IPS DF 4.7 (cell line): ENCODE results near the gene COL4A6.

Experiments
- DNase-seq: peaks from one replicate; pipeline ENCODE4 v3.0.0-alpha.2; 2013; ENCODE audit warnings: low spot score; ENCODE audit errors: extremely low read depth

COL4A6 gene

GRCh38 chrX:108271397-108271787 is 166.8 kb downstream of the COL4A6 start:
- no peak for DNase-seq

- DNase-seq: no peak
Observed at GRCh38 chrX:108270739-108271396, 167.4 kb downstream of the COL4A6 start.

- no peak for DNase-seq
Observed at GRCh38 chrX:108270280-108270679, 167.9 kb downstream of the COL4A6 start.

- no peak for DNase-seq
Observed at GRCh38 chrX:108268434-108269080, 169.7 kb downstream of the COL4A6 start.

DNA sequence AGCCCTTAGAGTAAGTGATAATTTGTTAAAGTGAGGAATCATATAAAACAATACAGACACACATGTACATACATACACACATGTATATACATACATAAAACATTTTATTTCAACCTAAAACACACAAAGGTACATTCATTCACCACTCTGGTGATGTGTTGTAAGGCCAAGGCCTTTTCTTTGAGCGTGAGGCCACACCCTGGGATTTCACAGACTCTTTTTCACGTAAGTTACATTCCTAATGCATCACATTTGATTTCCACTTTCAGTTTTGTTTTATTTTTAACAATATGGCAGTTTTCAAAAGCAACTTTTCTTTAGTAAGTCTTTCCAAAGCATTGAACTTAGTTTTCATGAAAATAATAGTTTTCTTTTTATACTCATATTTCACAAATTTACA is 170.7 kb downstream of the COL4A6 start:
- no peak for DNase-seq

- DNase-seq: no peak
Observed at GRCh38 chrX:108264376-108264775, 173.8 kb downstream of the COL4A6 start.

- no peak for DNase-seq
Observed at GRCh38 chrX:108261549-108262203, 176.5 kb downstream of the COL4A6 start.

GRCh38 chrX:108257556-108257955 is 180.7 kb downstream of the COL4A6 start:
- no peak for DNase-seq

DNA sequence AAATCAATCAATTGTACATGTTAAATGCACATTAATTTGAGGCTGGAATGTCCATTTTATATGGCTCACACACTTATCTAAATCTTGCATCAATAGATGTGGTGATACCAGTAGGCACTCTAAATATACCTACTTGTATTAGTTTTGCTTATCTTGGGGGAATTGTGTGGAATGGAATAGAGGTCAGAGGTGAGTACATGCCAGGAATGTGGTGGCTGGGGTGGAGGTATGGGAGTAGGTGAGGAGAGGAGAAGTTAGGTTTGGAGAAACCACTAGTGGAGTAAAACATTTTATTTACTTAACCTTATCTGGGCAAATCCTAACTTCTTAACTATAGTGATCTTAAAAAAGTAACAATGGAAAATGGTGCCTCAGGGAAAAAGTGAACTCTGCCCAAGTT is 183.6 kb downstream of the COL4A6 start:
- no peak for DNase-seq

DNA sequence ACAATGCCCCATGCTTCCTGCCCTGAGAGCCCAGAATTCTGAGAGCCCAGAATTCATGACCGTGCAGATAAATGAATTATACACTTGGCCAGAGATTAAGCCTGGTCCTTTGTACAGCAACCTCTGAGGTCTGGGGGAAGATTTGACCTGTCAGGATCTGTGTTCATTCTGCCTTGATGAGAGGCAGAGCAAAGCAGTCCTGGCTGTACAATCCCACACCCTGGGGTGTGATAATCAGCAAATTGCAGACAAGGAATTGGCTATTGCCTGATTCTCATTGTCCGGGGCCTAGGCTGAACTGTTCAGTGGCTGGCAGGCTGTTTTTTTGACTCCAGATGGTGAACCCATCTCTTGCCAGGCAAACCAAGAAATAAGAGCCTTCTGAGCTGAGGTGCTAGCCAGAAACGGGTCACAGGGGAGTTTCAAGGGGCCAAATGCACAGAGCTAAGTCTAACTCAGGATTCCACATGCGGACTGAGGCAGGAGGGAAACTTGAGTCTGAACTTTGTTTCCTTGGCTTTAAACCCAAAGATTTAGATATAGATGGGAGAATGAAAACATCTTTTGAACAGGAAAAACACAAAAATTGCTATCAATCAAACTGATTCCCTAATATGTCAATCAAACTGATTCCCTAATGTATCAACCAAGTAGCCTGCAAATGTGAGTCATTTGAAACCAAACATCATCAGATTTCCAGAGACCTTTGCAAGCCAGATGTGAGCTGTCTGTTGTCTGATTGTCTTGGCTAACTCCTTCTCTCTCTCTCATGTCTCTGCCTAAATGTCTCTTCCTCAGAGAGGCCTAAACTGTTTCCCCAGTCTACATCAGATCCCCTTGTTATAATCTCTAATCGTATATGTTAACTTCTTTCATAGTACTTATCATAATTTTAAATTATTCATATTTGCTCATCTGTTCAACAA is 187.3 kb downstream of the COL4A6 start:
- DNase-seq: no peak

DNA sequence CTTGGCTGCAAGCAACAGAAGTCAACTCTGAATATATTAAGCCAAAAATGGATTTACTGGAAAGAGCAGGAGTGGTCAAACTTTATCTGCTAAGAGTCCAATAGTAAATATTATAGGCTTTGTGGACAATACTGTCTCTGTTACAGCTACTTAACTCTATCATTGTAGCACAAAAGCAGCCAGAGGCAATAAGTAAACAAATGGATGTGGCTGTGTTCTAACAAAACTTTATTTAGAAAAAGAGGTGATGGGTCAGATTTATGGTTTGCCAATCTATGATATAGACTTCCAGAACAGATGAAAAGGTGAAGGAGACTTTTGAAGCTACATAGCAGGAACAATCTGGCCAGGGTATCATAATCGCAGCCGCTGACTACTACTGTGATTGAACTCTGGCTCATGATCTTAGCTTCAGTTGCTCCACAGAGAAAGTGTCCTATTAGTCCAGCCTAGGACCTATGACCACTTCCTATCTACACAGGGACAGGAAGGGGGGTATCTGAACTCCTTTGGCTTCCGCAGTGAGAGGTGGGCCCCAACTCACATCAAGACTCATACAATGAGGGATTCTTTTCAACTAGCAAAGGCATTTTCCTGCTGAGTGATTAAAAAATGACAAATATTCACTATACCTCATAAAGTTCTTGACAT is 191.8 kb downstream of the COL4A6 start:
- DNase-seq: no peak

DNA sequence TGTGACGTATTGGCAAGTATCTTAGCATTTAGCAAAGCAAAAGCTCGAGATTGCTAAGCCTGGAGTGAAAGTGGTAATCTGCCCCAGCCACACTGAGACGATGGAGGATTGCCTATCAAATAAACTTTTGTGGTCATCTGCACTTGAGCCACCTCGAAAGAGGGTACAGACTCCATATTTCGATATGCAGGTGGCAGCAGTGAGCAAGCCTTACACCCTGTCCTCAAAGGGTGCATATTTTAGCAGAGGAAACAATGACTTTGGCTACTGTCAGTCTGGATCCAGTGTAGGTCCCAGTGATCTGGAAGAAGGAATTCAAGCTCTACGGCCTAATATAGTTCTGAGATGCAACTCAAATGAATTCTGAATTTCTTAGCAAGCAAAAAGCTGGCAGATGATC is 192.8 kb downstream of the COL4A6 start:
- no peak for DNase-seq

DNA sequence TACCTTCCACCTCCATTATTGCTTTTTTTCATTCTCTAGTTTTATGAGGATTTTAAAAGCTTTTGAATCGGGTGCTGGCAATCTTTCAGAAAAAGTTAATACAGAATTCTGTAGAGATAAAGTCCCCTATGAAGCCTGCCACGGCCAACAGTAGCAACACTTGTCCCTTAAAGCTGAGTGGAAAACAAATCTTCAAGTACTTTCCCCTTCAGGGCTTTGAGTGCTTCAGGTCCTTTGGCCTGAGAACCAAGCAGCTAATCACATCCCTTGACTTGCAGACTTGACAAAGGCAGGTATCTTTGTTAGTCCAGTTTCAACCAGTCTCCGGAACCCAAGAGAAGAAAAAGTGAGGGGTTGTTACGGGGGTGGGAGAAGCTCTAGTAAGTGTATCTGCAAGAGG is 202.2 kb downstream of the COL4A6 start:
- DNase-seq: no peak

GRCh38 chrX:108230574-108230973 is 207.6 kb downstream of the COL4A6 start:
- no peak for DNase-seq

GRCh38 chrX:108224727-108225621 is 213.2 kb downstream of the COL4A6 start:
- peak; percentile 11 for DNase-seq

DNA sequence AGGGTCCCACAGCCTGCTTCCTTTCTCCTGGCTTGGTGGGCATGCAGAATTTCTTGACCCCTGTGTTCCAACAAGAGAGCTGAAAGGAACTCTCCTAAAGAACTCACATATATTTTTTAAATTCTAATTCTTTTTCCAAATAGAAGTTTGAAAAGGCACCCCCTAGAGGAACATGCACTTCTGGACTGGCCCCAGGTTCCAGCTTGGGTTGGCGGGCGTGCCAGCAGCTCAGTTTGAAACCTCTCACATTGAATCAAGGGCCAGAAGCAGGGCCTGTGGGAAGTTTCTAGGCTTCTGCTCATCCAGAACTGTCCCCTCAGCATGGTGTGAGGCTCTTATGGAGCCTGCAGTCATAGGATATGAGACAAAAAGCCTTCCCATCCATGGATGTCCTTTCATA is 214.0 kb downstream of the COL4A6 start:
- DNase-seq: no peak

- no peak for DNase-seq
Observed at GRCh38 chrX:108223585-108223984, 214.6 kb downstream of the COL4A6 start.

DNA sequence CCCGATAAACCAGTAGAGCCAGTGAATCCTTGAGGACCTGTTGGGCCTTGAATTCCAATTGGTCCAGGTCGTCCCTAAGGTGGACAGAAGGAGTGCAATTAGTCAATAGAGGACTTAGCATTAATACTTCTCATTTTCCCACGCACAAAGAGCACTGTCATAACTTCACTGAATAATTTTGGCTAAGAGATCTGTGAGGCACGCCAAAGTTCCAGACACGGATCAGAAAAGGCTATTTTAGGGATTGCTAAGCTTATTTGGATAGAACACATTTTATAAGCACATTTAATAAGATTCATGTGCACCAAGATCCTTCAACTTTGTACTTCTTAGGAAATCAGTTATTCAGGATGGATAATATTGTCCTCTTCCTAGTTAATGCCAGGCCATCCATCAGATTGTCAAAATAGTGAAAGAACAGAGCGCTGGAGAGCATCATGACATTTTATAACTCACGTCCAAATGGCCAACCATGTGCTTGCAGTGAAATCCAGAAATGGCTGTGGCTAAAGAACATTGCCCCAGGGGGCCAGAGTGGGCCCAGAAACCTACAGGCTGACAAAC is 216.8 kb downstream of the COL4A6 start:
- DNase-seq: no peak

DNA sequence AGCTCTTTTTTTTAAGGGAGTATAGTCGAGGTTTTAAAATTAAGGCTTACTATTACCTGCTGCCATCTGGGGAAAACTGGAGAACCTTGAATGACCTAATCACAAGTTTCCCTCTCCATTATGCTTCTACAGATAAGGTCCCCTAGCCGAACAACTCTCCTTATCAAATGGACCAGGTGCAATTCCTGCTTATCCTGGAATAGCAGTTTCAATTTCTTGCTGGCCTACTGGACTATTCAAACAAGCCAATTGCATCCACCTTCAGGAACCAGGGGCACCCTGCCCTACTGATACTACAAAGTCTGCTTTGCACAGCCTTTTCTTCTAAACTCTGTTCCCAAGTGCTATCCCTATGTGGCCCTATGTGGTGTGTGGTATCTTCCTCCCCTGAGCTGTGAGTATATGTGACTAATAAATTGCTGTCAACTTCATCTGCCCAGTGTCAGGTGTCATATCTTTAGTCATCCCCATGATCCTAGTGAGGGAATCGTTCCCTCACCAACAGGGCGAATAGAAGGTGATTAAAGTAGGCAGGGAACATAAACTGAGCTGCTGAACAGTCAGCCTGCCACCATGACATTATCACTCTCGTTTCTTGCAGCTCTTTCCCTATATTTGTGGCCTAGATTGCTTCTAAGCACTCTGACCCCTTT is 218.1 kb downstream of the COL4A6 start:
- DNase-seq: no peak
